ACC112 (cell line): ENCODE results near the gene SLC35E1.

Experiments
- H2AFZ ChIP-seq: fragments of 200-600 bp; sonication (generic); one replicate; pipeline ENCODE4 v1.6.0; 2017; ENCODE audit warnings: antibody characterized with exemption, low read length; ENCODE audit not compliant: unreplicated experiment
- H3K27ac ChIP-seq: fragments of 200-600 bp; sonication (generic); 2 replicates; pipeline ENCODE4 v1.5.1; 2014; ENCODE audit warnings: low read depth, mild to moderate bottlenecking, antibody characterized with exemption, low read length, moderate library complexity
- H3K27me3 ChIP-seq: fragments of 200-600 bp; sonication (generic); 2 replicates; pipeline ENCODE4 v1.6.1; 2014; ENCODE audit warnings: mild to moderate bottlenecking, antibody characterized with exemption, low read length, moderate library complexity, mixed read lengths; ENCODE audit not compliant: insufficient read depth
- H3K36me3 ChIP-seq: fragments of 200-600 bp; sonication (generic); 2 replicates; pipeline ENCODE4 v1.6.1; 2016; ENCODE audit warnings: mild to moderate bottlenecking, antibody characterized with exemption, low read length, moderate library complexity, mixed read lengths; ENCODE audit not compliant: insufficient read depth
- H3K4me1 ChIP-seq: fragments of 200-600 bp; sonication (generic); one replicate; pipeline ENCODE4 v1.6.1; 2016; ENCODE audit warnings: low read length, mixed read lengths; ENCODE audit not compliant: insufficient read depth, unreplicated experiment, control insufficient read depth
- H3K4me3 ChIP-seq: fragments of 200-600 bp; sonication (generic); 2 replicates; pipeline ENCODE4 v1.5.1; 2014; ENCODE audit warnings: mild to moderate bottlenecking, low read depth, low read length
- H3K79me2 ChIP-seq: fragments of 200-600 bp; sonication (generic); one replicate; pipeline ENCODE4 v1.6.0; 2016; ENCODE audit warnings: low read length; ENCODE audit not compliant: control insufficient read depth, unreplicated experiment, insufficient read depth

SLC35E1 gene

DNA sequence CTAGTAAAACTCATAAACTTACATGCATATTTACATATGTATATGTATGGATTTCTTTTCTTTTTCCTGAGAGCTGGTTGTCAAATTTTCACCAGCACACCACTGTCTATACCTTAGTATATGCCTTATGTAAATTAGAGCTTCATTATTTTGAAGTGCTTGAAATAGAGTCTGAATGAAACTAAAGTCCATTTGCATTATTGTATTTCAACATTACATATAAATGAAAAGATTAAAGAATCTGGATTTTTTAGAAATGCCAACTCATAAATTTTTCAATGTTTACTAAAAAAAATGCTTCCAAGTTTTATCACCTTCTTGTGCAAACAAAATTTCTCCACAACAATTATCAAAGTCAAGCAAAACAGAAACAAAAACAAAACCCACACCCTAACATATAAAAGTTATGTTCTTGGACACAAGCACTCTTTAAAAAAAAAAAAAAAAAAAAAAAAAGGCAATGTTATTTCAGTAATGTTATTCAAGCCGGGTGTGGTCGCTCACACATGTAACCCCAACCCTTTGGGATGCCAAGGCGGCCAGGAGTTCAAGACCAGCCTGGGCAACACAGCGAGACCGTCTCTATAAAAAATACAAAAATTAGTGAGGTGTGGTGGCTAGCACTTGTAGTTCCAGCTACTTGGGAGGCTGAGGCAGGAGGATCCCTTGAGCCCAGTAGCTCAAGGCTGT lies 37.4 kb upstream of the SLC35E1 start:
- H3K27ac ChIP-seq = no peak overlapping the region
- no peaks in the 10 kb centered on the region for H3K27me3 ChIP-seq
- no peak overlapping the region for H2AFZ ChIP-seq
- H3K79me2 ChIP-seq = peaks cover 80% of the 10 kb centered on the region
- H3K4me3 ChIP-seq = no peak overlapping the region
- peaks cover 45% of the 10 kb centered on the region for H3K4me1 ChIP-seq
- H3K36me3 ChIP-seq = no peaks in the 10 kb centered on the region

DNA sequence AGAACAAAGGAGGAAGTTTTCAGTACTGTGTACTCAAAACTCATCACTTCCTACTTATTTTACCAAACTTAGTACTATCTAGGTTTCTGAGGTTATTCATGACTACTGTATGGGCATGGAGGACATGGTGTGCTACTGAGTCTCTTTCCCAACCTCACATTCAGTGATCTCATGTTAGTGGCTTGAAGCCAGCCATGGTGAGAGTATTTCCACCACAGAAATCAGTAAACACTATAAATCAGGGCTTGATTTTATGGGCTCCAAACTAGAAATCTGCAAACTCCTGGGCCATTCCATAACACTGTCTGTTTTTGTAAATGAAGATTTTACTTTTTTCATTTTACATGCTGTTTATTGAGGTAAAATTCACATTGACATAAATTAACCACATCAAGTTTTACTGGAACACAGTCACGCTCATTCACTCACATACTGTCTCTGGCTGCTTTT lies 36.1 kb upstream of the SLC35E1 start:
- Histone ChIP-seq H3K79me2 (peaks cover 82% of the 10 kb centered on the region), H3K36me3 (no peaks in the 10 kb centered on the region), H3K27me3 (no peaks in the 10 kb centered on the region)

GRCh38 chr19:16607819-16608218 lies 35.6 kb upstream of the SLC35E1 start:
- H3K4me3 ChIP-seq = no peak overlapping the region
- H3K27me3 ChIP-seq = no peaks in the 10 kb centered on the region
- H3K4me1 ChIP-seq = peaks cover 38% of the 10 kb centered on the region
- H3K27ac ChIP-seq = peak overlapping the region; percentile 63
- H3K36me3 ChIP-seq = no peaks in the 10 kb centered on the region
- peaks cover 82% of the 10 kb centered on the region for H3K79me2 ChIP-seq
- H2AFZ ChIP-seq = no peak overlapping the region

More for the DNA sequence above, 36.1 kb upstream of the SLC35E1 start:
- no peak overlapping the region for H2AFZ ChIP-seq
- peak overlapping the region; percentile 63 for H3K27ac ChIP-seq
- no peak overlapping the region for H3K4me3 ChIP-seq
- peaks cover 43% of the 10 kb centered on the region for H3K4me1 ChIP-seq

- no peaks in the 10 kb centered on the region for H3K36me3 ChIP-seq
- H3K27ac ChIP-seq = no peak overlapping the region
- no peak overlapping the region for H3K4me3 ChIP-seq
- H3K27me3 ChIP-seq = no peaks in the 10 kb centered on the region
- no peak overlapping the region for H2AFZ ChIP-seq
- peaks cover 80% of the 10 kb centered on the region for H3K79me2 ChIP-seq
- H3K4me1 ChIP-seq = peaks cover 32% of the 10 kb centered on the region
These were observed 33.4 kb upstream of the SLC35E1 start for GRCh38 chr19:16605553-16605994.

- no peaks in the 10 kb centered on the region for H3K27me3 ChIP-seq
- no peaks in the 10 kb centered on the region for H3K36me3 ChIP-seq
- H3K27ac ChIP-seq = no peak overlapping the region
- peaks cover 83% of the 10 kb centered on the region for H3K79me2 ChIP-seq
- peaks cover 32% of the 10 kb centered on the region for H3K4me1 ChIP-seq
- no peak overlapping the region for H3K4me3 ChIP-seq
- H2AFZ ChIP-seq = no peak overlapping the region
These were observed 32.9 kb upstream of the SLC35E1 start for GRCh38 chr19:16605115-16605514.

DNA sequence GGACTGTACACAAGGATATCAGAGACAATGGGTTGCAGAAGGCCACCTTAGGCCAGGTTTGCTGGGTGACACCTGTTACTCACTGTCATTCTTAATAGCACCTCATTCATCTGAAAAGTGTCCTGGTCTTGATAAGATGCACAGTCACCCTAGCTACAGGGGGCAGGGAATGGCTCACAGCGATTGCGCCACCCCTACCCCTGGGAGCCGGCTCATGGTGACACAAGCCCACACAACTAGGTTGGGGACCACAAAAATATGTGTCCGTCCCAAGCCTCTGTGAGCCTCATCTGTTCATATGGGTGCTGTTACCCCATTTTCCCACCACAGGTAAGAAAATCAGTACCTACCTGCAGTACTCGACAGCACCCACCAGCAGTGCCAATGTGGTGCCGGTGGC lies 32.4 kb upstream of the SLC35E1 start:
- Histone ChIP-seq H3K4me3 (no peak overlapping the region), H3K4me1 (peaks cover 30% of the 10 kb centered on the region), H3K27me3 (no peaks in the 10 kb centered on the region), H3K27ac (no peak overlapping the region), H3K79me2 (peaks cover 85% of the 10 kb centered on the region), H3K36me3 (no peaks in the 10 kb centered on the region), H2AFZ (no peak overlapping the region)

GRCh38 chr19:16603090-16603489 lies 30.9 kb upstream of the SLC35E1 start:
- peaks cover 18% of the 10 kb centered on the region for H3K4me1 ChIP-seq
- H3K79me2 ChIP-seq = peaks cover 91% of the 10 kb centered on the region
- no peaks in the 10 kb centered on the region for H3K36me3 ChIP-seq
- H3K27me3 ChIP-seq = no peaks in the 10 kb centered on the region
- H3K27ac ChIP-seq = no peak overlapping the region
- no peak overlapping the region for H2AFZ ChIP-seq
- H3K4me3 ChIP-seq = no peak overlapping the region

GRCh38 chr19:16601378-16602052 lies 29.3 kb upstream of the SLC35E1 start:
- Histone ChIP-seq H3K4me3 (no peak overlapping the region), H3K27me3 (no peaks in the 10 kb centered on the region), H3K36me3 (no peaks in the 10 kb centered on the region), H2AFZ (no peak overlapping the region), H3K4me1 (peaks cover 10% of the 10 kb centered on the region), H3K27ac (no peak overlapping the region), H3K79me2 (peaks cover 87% of the 10 kb centered on the region)

DNA sequence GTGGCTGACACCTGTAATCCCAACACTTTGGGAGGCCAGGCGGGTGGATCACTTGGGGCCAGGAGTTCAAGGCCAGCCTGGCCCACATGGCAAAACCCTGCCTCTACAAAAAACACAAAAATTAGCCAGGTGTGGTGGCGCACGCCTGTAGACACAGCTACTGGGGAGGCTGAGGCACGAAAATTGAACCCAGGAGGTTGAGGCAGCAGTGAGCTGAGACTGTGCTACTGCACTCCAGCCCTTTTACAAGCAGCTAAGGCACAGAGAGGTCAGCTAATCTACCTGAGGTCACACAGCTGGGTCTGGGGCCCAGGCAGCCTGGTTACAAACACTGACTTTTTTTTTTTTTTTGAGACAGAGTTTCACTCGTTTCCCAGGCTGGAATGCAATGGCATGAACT lies 28.6 kb upstream of the SLC35E1 start:
- H3K36me3 ChIP-seq = no peaks in the 10 kb centered on the region
- peaks cover 8% of the 10 kb centered on the region for H3K4me1 ChIP-seq
- no peaks in the 10 kb centered on the region for H3K27me3 ChIP-seq
- H3K27ac ChIP-seq = no peak overlapping the region
- H3K79me2 ChIP-seq = peaks cover 90% of the 10 kb centered on the region
- H2AFZ ChIP-seq = no peak overlapping the region
- H3K4me3 ChIP-seq = no peak overlapping the region

DNA sequence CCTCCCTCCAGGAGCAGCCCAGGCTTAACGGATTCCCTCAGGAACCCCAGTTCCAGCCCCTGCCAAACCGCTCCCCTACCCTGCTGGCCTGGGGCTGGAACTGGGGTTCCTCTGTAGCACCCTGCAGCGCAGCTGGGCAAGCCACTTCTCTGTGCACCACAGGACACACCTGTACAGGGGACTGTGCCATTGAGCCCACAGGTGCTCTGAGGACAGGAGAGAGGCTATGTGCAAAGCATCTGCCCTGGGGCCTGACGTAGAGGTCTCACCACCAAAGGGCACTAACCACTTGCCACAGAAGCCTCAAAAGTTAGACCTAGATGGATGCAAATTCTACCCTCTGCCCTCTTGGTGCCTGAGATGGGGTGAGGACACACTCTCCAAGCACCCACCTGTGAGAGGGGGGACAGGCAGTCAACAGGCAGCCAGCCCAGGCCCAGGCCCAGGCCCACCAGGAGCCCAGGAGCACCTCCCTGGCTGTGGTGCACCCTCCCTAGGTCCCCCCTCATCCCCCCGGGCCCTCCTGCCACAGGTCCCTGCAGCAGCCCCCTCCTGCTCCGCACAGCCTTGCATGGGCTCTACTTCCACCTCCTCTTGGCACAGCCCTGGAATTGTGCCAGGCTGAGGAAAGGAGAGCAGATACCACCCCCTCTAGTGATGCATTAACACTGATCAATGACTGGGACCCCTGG lies 27.6 kb upstream of the SLC35E1 start:
- Histone ChIP-seq H3K27me3 (no peaks in the 10 kb centered on the region), H3K79me2 (peaks cover 90% of the 10 kb centered on the region)

More for the DNA sequence above, 27.6 kb upstream of the SLC35E1 start:
- no peak overlapping the region for H3K4me3 ChIP-seq
- H3K27ac ChIP-seq = no peak overlapping the region
- no peaks in the 10 kb centered on the region for H3K36me3 ChIP-seq
- no peaks in the 10 kb centered on the region for H3K4me1 ChIP-seq
- no peak overlapping the region for H2AFZ ChIP-seq
